ENCODE results near the gene MTHFSD.

DNA sequence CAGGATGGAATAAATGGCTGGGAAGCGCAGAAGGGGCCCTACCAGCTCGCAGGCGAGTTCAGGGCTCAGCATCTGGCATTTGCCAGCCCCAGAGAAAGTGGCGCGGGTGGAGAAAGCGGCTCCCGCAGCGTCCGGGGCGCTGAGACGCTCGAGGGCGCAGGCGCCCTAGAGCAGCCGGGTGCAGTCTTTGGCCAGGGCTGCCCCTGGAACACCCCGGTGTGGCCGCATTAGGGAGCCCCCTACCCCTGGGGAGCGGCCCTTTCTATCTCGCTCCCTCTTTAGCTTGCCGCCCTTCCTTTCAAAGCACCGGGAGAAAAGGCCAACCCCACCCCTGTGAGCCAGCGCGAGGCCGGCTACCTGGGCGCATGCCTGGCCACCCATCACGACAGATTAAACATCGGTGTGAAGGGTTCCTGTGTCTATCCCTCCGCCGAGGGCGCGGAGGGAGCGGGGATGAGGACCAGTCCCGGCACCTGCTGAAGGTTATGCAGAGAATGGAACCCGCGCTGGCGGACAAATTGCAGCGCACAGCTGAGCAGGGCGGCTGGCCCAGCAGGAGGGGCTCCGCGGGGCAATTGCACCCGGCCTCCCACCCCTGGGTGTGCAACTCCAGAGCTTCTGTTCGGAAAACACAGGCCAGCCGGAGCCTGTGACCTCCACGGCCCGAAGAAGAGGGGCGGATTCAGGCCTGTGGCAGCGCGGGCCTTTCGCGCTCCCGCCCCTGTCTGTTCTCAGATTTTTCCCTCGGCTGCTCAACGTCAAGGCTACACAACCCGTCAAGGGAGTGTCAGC, 60.3 kb downstream of the MTHFSD start:
- TF ChIP-seq, protein P1, sequence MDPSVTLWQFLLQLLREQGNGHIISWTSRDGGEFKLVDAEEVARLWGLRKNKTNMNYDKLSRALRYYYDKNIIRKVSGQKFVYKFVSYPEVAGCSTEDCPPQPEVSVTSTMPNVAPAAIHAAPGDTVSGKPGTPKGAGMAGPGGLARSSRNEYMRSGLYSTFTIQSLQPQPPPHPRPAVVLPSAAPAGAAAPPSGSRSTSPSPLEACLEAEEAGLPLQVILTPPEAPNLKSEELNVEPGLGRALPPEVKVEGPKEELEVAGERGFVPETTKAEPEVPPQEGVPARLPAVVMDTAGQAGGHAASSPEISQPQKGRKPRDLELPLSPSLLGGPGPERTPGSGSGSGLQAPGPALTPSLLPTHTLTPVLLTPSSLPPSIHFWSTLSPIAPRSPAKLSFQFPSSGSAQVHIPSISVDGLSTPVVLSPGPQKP (IDR thresholded peaks at IDR 0.05; ENCODE audit: low read depth, low read length): no peak
- no peak for TF ChIP-seq CREB1 (IDR thresholded peaks at IDR 0.05; ENCODE audit: low read depth)
- TF ChIP-seq, protein P2, sequence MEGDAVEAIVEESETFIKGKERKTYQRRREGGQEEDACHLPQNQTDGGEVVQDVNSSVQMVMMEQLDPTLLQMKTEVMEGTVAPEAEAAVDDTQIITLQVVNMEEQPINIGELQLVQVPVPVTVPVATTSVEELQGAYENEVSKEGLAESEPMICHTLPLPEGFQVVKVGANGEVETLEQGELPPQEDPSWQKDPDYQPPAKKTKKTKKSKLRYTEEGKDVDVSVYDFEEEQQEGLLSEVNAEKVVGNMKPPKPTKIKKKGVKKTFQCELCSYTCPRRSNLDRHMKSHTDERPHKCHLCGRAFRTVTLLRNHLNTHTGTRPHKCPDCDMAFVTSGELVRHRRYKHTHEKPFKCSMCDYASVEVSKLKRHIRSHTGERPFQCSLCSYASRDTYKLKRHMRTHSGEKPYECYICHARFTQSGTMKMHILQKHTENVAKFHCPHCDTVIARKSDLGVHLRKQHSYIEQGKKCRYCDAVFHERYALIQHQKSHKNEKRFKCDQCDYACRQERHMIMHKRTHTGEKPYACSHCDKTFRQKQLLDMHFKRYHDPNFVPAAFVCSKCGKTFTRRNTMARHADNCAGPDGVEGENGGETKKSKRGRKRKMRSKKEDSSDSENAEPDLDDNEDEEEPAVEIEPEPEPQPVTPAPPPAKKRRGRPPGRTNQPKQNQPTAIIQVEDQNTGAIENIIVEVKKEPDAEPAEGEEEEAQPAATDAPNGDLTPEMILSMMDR (IDR thresholded peaks at IDR 0.05 in 2 of 3, conservative IDR thresholded peaks at IDR 0.05 in 1 of 3; ENCODE audit: control insufficient read depth in 2 of 3, extremely low read depth in 1 of 3, insufficient read depth in 1 of 3, low read depth in 3 of 3, low read length in 3 of 3): no peak
- no peak for TF ChIP-seq YY1 (IDR thresholded peaks at IDR 0.05; ENCODE audit: low read depth, low read length)
- no peak for TF ChIP-seq FOXM1 (IDR thresholded peaks at IDR 0.05; ENCODE audit: low read depth, low read length)
- TF ChIP-seq POLR2AphosphoS5 (IDR thresholded peaks at IDR 0.05; ENCODE audit: low read length): no peak
- no peak for TF ChIP-seq EGR1 (IDR thresholded peaks at IDR 0.05; ENCODE audit: borderline replicate concordance in 1 of 2, low read depth in 2 of 2, low read length in 2 of 2)
- TF ChIP-seq TAF1 (IDR thresholded peaks at IDR 0.05; ENCODE audit: borderline replicate concordance, low read depth, low read length): no peak
- no peak for TF ChIP-seq ZZZ3 (IDR thresholded peaks at IDR 0.05; ENCODE audit: control insufficient read depth, insufficient read length, low read depth)
- no peak for TF ChIP-seq ZNF207 (IDR thresholded peaks at IDR 0.05; ENCODE audit: borderline replicate concordance)

All from GM12878 (cell line).